CD4-positive, alpha-beta T cell treated with Interferon alpha-2 for 1 hour (primary cell): ENCODE data around the gene YIPF2.

Source experiments
- DNase-seq, 2 donors: peaks; one replicate each; pipeline ENCODE4 v3.0.0-alpha.2; 2020 to 2022

The YIPF2 gene

GRCh38 chr19:10872546-10873107 lies 55.8 kb downstream of the YIPF2 start:
- no peak for DNase-seq
